Measurements from ENCODE around the gene EPSTI1. TPM values are rescaled to one million over a fixed set of nuclear protein-coding genes. Genes with fewer than 3 reads are reported as not detected.

EPSTI1 gene
- total RNA-seq, 1 experiment from 2014 or later = 0.69 TPM

- intact Hi-C loops (cut with micrococcal nuclease; ENCODE audit: unreplicated experiment) = no loop called here
- Histone ChIP-seq H3K27ac (ENCODE audit: low read length) (no peak overlapping the region), H3K9me3 (ENCODE audit: control insufficient read depth, insufficient read depth, low read depth, low read length) (no peaks in the 10 kb centered on the region), H3K4me3 (ENCODE audit: low read depth in 2 of 2, low read length in 2 of 2) (no peak overlapping the region), H3K4me1 (ENCODE audit: control insufficient read depth, insufficient read depth, low read length) (no peaks in the 10 kb centered on the region), H3K36me3 (ENCODE audit: control insufficient read depth, insufficient read depth, low read length) (no peaks in the 10 kb centered on the region), H3K27me3 (ENCODE audit: control insufficient read depth, insufficient read depth, low read length) (no peaks in the 10 kb centered on the region)
- POLR2A ChIA-PET = no interaction called here
- ATAC-seq (no peak), DNase-seq (ENCODE audit: low read depth, low spot score) (no peak)
- in situ Hi-C loops (cut with HindIII; ENCODE audit: low pct_unique_long_range_greater_than_20kb, low sequenced_read_pairs) = no loop called here
- no TSS peak for BruUV-seq (replicated peaks)
- CTCF ChIA-PET = no interaction called here
- no peak for TF ChIP-seq REST (IDR thresholded peaks at IDR 0.05; ENCODE audit: insufficient read depth in 1 of 2, low read depth in 2 of 2, low read length in 1 of 2)
- no peak for TF ChIP-seq CTCF (IDR thresholded peaks at IDR 0.05)
- TF ChIP-seq TCF7L2 (IDR thresholded peaks at IDR 0.05; ENCODE audit: low read depth, low read length) = no peak
- no peak for TF ChIP-seq POLR2AphosphoS5 (IDR thresholded peaks at IDR 0.05; ENCODE audit: low read depth, low read length)
- TF ChIP-seq SIN3A (IDR thresholded peaks at IDR 0.05; ENCODE audit: borderline replicate concordance, insufficient read depth, low read depth, low read length) = no peak
Observed at GRCh38 chr13:42894765-42895243, 97.2 kb downstream of the EPSTI1 start.

DNA sequence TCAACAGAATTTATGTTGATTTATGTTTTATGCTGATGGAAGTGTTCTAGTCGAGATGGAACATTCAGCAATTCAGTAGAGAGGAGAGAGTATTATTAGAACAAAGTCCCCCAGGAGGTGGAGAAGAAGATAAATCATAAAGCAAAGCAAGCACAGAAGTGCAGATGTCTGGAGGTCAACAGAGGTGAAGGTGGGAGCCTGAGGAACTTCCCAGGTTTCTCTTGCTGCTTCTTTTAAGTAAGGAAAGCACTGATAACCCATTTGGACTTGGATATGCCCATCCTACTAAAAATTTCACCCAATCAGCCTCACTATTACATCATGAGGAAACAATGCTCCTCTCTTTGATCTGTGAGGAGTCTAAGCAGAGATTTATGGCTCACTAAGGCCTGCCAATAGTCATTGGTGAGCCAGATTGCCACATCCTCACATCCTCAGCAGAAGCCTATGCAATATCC, 98.8 kb downstream of the EPSTI1 start:
- DNase-seq (ENCODE audit: low read depth, low spot score) = no peak
- in situ Hi-C loops (cut with HindIII; ENCODE audit: low pct_unique_long_range_greater_than_20kb, low sequenced_read_pairs) = no loop called here
- TF ChIP-seq CTCF (IDR thresholded peaks at IDR 0.05) (no peak), REST (IDR thresholded peaks at IDR 0.05; ENCODE audit: insufficient read depth in 1 of 2, low read depth in 2 of 2, low read length in 1 of 2) (no peak), POLR2AphosphoS5 (IDR thresholded peaks at IDR 0.05; ENCODE audit: low read depth, low read length) (no peak), SIN3A (IDR thresholded peaks at IDR 0.05; ENCODE audit: borderline replicate concordance, insufficient read depth, low read depth, low read length) (no peak), TCF7L2 (IDR thresholded peaks at IDR 0.05; ENCODE audit: low read depth, low read length) (no peak)
- BruUV-seq (replicated peaks) = no TSS peak
- ATAC-seq = no peak
- intact Hi-C loops (cut with micrococcal nuclease; ENCODE audit: unreplicated experiment) = no loop called here
- no peaks in the 10 kb centered on the region for H3K27me3 ChIP-seq (ENCODE audit: control insufficient read depth, insufficient read depth, low read length)
- CTCF ChIA-PET = no interaction called here
- no peaks in the 10 kb centered on the region for H3K9me3 ChIP-seq (ENCODE audit: control insufficient read depth, insufficient read depth, low read depth, low read length)
- no peak overlapping the region for H3K4me3 ChIP-seq (ENCODE audit: low read depth in 2 of 2, low read length in 2 of 2)
- no peaks in the 10 kb centered on the region for H3K36me3 ChIP-seq (ENCODE audit: control insufficient read depth, insufficient read depth, low read length)
- no peaks in the 10 kb centered on the region for H3K4me1 ChIP-seq (ENCODE audit: control insufficient read depth, insufficient read depth, low read length)
- POLR2A ChIA-PET = no interaction called here
- H3K27ac ChIP-seq (ENCODE audit: low read length) = no peak overlapping the region
